ENCODE results near the gene GTSE1. TPM values are rescaled to one million over a fixed set of nuclear protein-coding genes. Genes with fewer than 3 reads are reported as not detected.

The GTSE1 gene
- total RNA-seq, 1 experiment from 2014 or later = 46.1 TPM

GRCh38 chr22:46347646-46348045 lies 51.0 kb downstream of the GTSE1 start:
- ATAC-seq (no peak), DNase-seq (ENCODE audit: low read depth, low spot score) (no peak)
- BruUV-seq (replicated peaks) = no TSS peak
- Histone ChIP-seq H2AFZ (ENCODE audit: low read depth, low read length, poor library complexity, severe bottlenecking) (no peak overlapping the region), H3K4me1 (ENCODE audit: control insufficient read depth in 1 of 2, insufficient read depth in 2 of 2, low read length in 2 of 2) (peaks cover 4 to 5% of the 10 kb centered on the region in 2 experiments), H3K9me3 (ENCODE audit: control insufficient read depth in 1 of 2, insufficient read depth in 1 of 2, low read depth in 1 of 2, low read length in 2 of 2) (no peaks in the 10 kb centered on the region), H3K9me2 (ENCODE audit: insufficient read depth) (no peaks in the 10 kb centered on the region), H3K4me3 (replicated peaks in 1 of 2; ENCODE audit: low read depth in 1 of 2, low read length in 2 of 2) (no peak overlapping the region), H3K27me3 (ENCODE audit: insufficient read depth, low read length) (no peaks in the 10 kb centered on the region), H3K36me3 (ENCODE audit: control insufficient read depth in 1 of 2, insufficient read depth in 2 of 2, low read length in 2 of 2) (peaks cover 61 to 84% of the 10 kb centered on the region in 2 experiments), H4K20me1 (ENCODE audit: insufficient read depth) (no peaks in the 10 kb centered on the region; the same call in 1 of the 2 replicates), H3K27ac (ENCODE audit: low read depth, low read length) (no peak overlapping the region), H3K79me2 (ENCODE audit: insufficient read depth, low read length) (peaks cover 40% of the 10 kb centered on the region), H3K9ac (ENCODE audit: low read length) (no peak overlapping the region), H3K4me2 (ENCODE audit: low read length) (no peak overlapping the region)
- ChIA-PET RAD21 (ENCODE audit: low non-redundant PET in 1 of 2, low total read pairs in 2 of 2, uncharacterized antibody in 2 of 2, unreplicated experiment in 2 of 2) (no interaction called here), POLR2A (no interaction called here), CTCF (no interaction called here)
- TF ChIP-seq YY1 (IDR thresholded peaks at IDR 0.05; ENCODE audit: extremely low read depth, insufficient replicate concordance, low read depth, low read length) (no peak), REST (IDR thresholded peaks at IDR 0.05; ENCODE audit: low read depth) (no peak), CTCF (IDR thresholded peaks at IDR 0.05 in 2 of 3, conservative IDR thresholded peaks at IDR 0.05 in 1 of 3; ENCODE audit: borderline replicate concordance in 1 of 3, insufficient read depth in 1 of 3, low read depth in 2 of 3, low read length in 2 of 3) (no peak), ZFX (IDR thresholded peaks at IDR 0.05) (no peak), EZH2 (IDR thresholded peaks at IDR 0.05) (no peak), ZNF274 (IDR thresholded peaks at IDR 0.05; ENCODE audit: low read depth, low read length) (no peak)
- intact Hi-C loops (cut with micrococcal nuclease) = no loop called here
